WTC11 (cell line): ENCODE data around the gene RETREG1. TPM values are rescaled to one million over a fixed set of nuclear protein-coding genes. Genes with fewer than 3 reads are reported as not detected.

Experiments used
- ATAC-seq: fragments of 200-7000 bp; cut with Tn5 transposase; 2 replicates; pipeline ENCODE4 v1.10.0; 2021; ENCODE audit warnings: mild to moderate bottlenecking, moderate library complexity
- CTCF ChIA-PET: fragments of 300-600 bp; sonication (Branson Sonifier 250); formaldehyde crosslinking; loops from one replicate; lab custom pipeline; 2021; ENCODE audit warnings: antibody characterized with exemption; lab: Charles Lee
- POLR2A ChIA-PET: fragments of 350-600 bp; sonication (Branson Sonifier 250); formaldehyde crosslinking; loops from one replicate; lab custom pipeline; 2021; ENCODE audit warnings: antibody characterized with exemption; lab: Charles Lee
- DNase-seq: peaks from one replicate; pipeline ENCODE4 v3.0.0; 2021; ENCODE audit warnings: low spot score
- H3K27ac Mint-ChIP-seq: 2 replicates; pipeline ENCODE4 v1.8.0; 2021; ENCODE audit warnings: mixed read lengths
- H3K27me3 Mint-ChIP-seq: 2 replicates; pipeline ENCODE4 v1.8.0; 2021; ENCODE audit warnings: low read depth, mild to moderate bottlenecking, moderate library complexity, mixed read lengths
- H3K36me3 Mint-ChIP-seq: 2 replicates; pipeline ENCODE4 v1.8.0; 2021; ENCODE audit warnings: mixed read lengths
- H3K4me1 Mint-ChIP-seq: 2 replicates; pipeline ENCODE4 v1.8.0; 2022; ENCODE audit warnings: mixed read lengths
- H3K4me3 Mint-ChIP-seq: 2 replicates; pipeline ENCODE4 v1.8.0; 2021; ENCODE audit warnings: mild to moderate bottlenecking, moderate library complexity, mixed read lengths
- H3K9me3 Mint-ChIP-seq: 2 replicates; pipeline ENCODE4 v1.8.0; 2021; ENCODE audit warnings: mixed read lengths
- ARID4B ChIP-seq: sonication (generic); formaldehyde crosslinking; IDR thresholded peaks from 2 replicates; pipeline ENCODE4 v1.8.0; 2023; ENCODE audit warnings: missing genetic modification reagents, mild to moderate bottlenecking, borderline replicate concordance
- ATF1 ChIP-seq: sonication (generic); formaldehyde crosslinking; IDR thresholded peaks from 2 replicates; pipeline ENCODE4 v1.8.1; 2023; ENCODE audit warnings: mild to moderate bottlenecking, moderate library complexity, missing genetic modification reagents
- ATF6 ChIP-seq: sonication (generic); formaldehyde crosslinking; IDR thresholded peaks from 2 replicates; pipeline ENCODE4 v1.8.1; 2023; ENCODE audit warnings: mild to moderate bottlenecking, missing genetic modification reagents
- ELF4 ChIP-seq: sonication (generic); formaldehyde crosslinking; IDR thresholded peaks from 2 replicates; pipeline ENCODE4 v1.8.1; 2022; ENCODE audit warnings: low read depth, mild to moderate bottlenecking, moderate library complexity, missing genetic modification reagents
- IRF1 ChIP-seq: sonication (generic); formaldehyde crosslinking; IDR thresholded peaks from 2 replicates; pipeline ENCODE4 v1.8.0; 2023; ENCODE audit warnings: missing genetic modification reagents
- JAZF1 ChIP-seq: fragments of 250-450 bp; sonication (Bioruptor Pico); IDR thresholded peaks from 2 replicates; pipeline ENCODE4 v1.9.0; 2021; ENCODE audit warnings: moderate library complexity, mild to moderate bottlenecking, inconsistent platforms
- KAT7 ChIP-seq: sonication (generic); formaldehyde crosslinking; IDR thresholded peaks from 2 replicates; pipeline ENCODE4 v1.8.1; 2023; ENCODE audit warnings: missing genetic modification reagents, mild to moderate bottlenecking, borderline replicate concordance
- NR2C2 ChIP-seq: sonication (generic); formaldehyde crosslinking; IDR thresholded peaks from 2 replicates; pipeline ENCODE4 v1.8.0; 2022; ENCODE audit warnings: mild to moderate bottlenecking, missing genetic modification reagents
- PRDM15 ChIP-seq: sonication (generic); formaldehyde crosslinking; IDR thresholded peaks from 2 replicates; pipeline ENCODE4 v1.8.0; 2022; ENCODE audit warnings: missing genetic modification reagents
- PRRX2 ChIP-seq: fragments of 250-450 bp; sonication (Bioruptor Pico); IDR thresholded peaks from 2 replicates; pipeline ENCODE4 v1.8.0; 2021; ENCODE audit warnings: mild to moderate bottlenecking
- RORB ChIP-seq: fragments of 250-450 bp; sonication (Bioruptor Pico); IDR thresholded peaks from 2 replicates; pipeline ENCODE4 v1.9.0; 2021; ENCODE audit warnings: mild to moderate bottlenecking
- STAT6 ChIP-seq: sonication (generic); formaldehyde crosslinking; conservative IDR thresholded peaks from 2 replicates; pipeline ENCODE4 v1.8.1; 2023; ENCODE audit warnings: mild to moderate bottlenecking, low read depth, missing genetic modification reagents, moderate library complexity
- TCF7 ChIP-seq: sonication (generic); formaldehyde crosslinking; IDR thresholded peaks from 2 replicates; pipeline ENCODE4 v1.8.0; 2022; ENCODE audit warnings: mild to moderate bottlenecking, low read depth, missing genetic modification reagents, moderate library complexity
- ZMAT4 ChIP-seq: fragments of 250-450 bp; sonication (Bioruptor Pico); IDR thresholded peaks from 2 replicates; pipeline ENCODE4 v1.9.0; 2021; ENCODE audit warnings: mild to moderate bottlenecking
- total RNA-seq: library from RNA; stranded (reverse); gene quantifications from 3 replicates; pipeline ENCODE4 v1.2.3, GENCODE V29; 2021
- TF ChIP-seq, protein P1 (sequence below): fragments of 250-450 bp; sonication (Bioruptor Pico); conservative IDR thresholded peaks from 2 replicates; pipeline ENCODE4 v1.9.0; 2021; ENCODE audit warnings: mild to moderate bottlenecking
- TF ChIP-seq, protein P2 (sequence below): sonication (generic); formaldehyde crosslinking; IDR thresholded peaks from 2 replicates; pipeline ENCODE4 v1.8.1; 2022; ENCODE audit warnings: low read depth, mild to moderate bottlenecking, moderate library complexity, missing genetic modification reagents, borderline replicate concordance

The RETREG1 gene
- total RNA-seq, 1 experiment from 2014 or later: 2.2 TPM

- peak within 1 kb of the TSS; percentile 97 for H3K4me3 Mint-ChIP-seq
- ATAC-seq: peak; percentile 95
- H3K27ac Mint-ChIP-seq: peak within 1 kb of the TSS; percentile 96
- TF ChIP-seq PRRX2 (CRISPR knock-in tag) (no peak), JAZF1 (CRISPR knock-in tag) (no peak), RORB (CRISPR knock-in tag) (no peak), STAT6 (CRISPR knock-in tag) (no peak), ATF6 (CRISPR knock-in tag) (no peak), TCF7 (CRISPR knock-in tag) (no peak), IRF1 (no peak), PRDM15 (CRISPR knock-in tag) (no peak), ELF4 (CRISPR knock-in tag) (no peak), KAT7 (0 out of 2 replicates have a peak, but pooled peaks have one; percentile 41), ARID4B (CRISPR knock-in tag) (peak; percentile 78; the same call in 1 of the 2 replicates), ATF1 (no peak; the same call in 1 of the 2 replicates), ZMAT4 (no peak), NR2C2 (CRISPR knock-in tag) (no peak)
- TF ChIP-seq, protein P1, sequence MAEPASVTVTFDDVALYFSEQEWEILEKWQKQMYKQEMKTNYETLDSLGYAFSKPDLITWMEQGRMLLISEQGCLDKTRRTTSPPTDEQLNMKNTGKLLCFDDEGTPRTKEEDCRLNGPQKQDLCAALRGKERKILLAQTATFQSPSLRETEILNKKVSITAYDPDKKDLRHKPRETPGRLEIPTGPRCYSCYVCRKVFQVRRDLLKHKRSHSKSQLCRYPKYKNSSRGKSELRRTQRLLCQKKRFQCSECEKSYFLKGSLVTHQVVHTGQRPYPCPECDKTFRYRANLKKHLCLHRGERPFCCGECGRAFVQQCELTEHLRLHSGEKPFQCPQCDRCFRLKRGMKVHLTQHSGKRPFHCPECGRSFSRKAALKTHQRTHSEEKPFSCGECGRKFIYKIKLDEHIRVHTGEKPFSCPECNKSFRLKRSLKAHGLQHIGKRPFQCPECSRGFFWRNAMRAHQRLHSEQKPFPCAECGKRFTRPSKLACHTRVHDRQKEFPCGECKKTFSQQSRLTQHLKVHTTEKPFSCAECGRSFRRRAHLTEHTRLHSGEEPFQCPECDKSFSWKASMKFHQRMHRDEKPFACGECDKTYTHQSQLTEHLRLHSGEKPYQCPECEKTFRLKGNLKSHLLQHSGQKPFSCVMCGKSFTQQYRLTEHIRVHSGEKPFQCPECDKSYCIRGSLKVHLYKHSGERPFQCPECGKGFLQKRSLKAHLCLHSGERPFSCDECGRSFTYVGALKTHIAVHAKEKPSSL (CRISPR knock-in tag): no peak
- TF ChIP-seq, protein P2, sequence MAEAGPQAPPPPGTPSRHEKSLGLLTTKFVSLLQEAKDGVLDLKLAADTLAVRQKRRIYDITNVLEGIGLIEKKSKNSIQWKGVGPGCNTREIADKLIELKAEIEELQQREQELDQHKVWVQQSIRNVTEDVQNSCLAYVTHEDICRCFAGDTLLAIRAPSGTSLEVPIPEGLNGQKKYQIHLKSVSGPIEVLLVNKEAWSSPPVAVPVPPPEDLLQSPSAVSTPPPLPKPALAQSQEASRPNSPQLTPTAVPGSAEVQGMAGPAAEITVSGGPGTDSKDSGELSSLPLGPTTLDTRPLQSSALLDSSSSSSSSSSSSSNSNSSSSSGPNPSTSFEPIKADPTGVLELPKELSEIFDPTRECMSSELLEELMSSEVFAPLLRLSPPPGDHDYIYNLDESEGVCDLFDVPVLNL (CRISPR knock-in tag): peak; percentile 17; the same call in 1 of the 2 replicates
Measured at GRCh38 chr5:16465544-16466432, 151.0 kb downstream of the RETREG1 start, which contains the start of gene ZNF622. ZNF622 (minus strand) TSS chr5:16465800; CDS start chr5:16465665, 135 bp downstream.

More at GRCh38 chr5:16465544-16466432, 151.0 kb downstream of the RETREG1 start, which contains the start of gene ZNF622:
- peaks cover 31% of the 10 kb centered on the region for H3K36me3 Mint-ChIP-seq
- H3K4me1 Mint-ChIP-seq: peaks cover 29% of the 10 kb centered on the region
- peak; percentile 89 for DNase-seq
- H3K9me3 Mint-ChIP-seq: no peaks in the 10 kb centered on the region
- ChIA-PET POLR2A (no interaction called here), CTCF (interaction anchor here (0.7 kb wide), 1 partner anchor 10 kb away, joined by 3 read pairs; no protein-coding TSS in a partner anchor)
- H3K27me3 Mint-ChIP-seq: no peaks in the 10 kb centered on the region
